GM18505 (cell line): ENCODE measurements around the gene NPAS3.
A peak's percentile ranks its signal among the peaks of the same experiment; 100 is the strongest.

ENCODE experiments used
- ATAC-seq: cut with Tn5 transposase; IDR thresholded peaks from one replicate; pipeline ENCODE4 v1.9.1; 2021; ENCODE audit not compliant: unreplicated experiment
- POLR2A ChIP-seq: IDR thresholded peaks from 4 replicates; pipeline ENCODE4 v1.6.1; 2011; ENCODE audit warnings: borderline replicate concordance; ENCODE audit not compliant: insufficient read depth, insufficient read length; ENCODE audit errors: extremely low read depth

NPAS3 gene

DNA sequence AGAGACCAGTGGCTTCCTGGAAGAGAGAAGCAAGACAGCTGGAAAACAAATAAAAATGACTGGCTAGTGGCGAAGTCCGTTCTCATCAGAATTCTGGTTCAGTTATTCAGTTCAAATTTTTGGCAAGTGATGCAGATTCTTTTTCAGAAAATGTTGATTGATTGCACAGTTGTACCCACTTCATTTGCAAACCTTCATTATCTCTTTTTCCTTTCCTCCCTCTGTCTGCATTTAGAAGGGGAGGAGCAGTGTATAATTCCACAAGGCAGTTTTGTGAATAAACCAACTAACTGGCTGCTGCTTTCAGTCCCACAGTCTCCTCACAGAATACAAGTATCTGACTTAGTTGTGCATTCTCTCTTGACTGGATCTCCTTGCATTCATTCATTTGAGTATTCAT lies 417.5 kb downstream of the NPAS3 start:
- ATAC-seq = no peak
- no peak for TF ChIP-seq POLR2A

GRCh38 chr14:33357225-33358010 lies 418.7 kb downstream of the NPAS3 start:
- ATAC-seq = no peak
- no peak for TF ChIP-seq POLR2A

- no peak for TF ChIP-seq POLR2A
- ATAC-seq = no peak
Observed at GRCh38 chr14:33359288-33359881, 420.7 kb downstream of the NPAS3 start.

- ATAC-seq = no peak
- no peak for TF ChIP-seq POLR2A
Observed at GRCh38 chr14:33362934-33363333, 424.3 kb downstream of the NPAS3 start.

- ATAC-seq = no peak
- no peak for TF ChIP-seq POLR2A
Observed at GRCh38 chr14:33363682-33364081, 425.0 kb downstream of the NPAS3 start.

GRCh38 chr14:33364466-33364865 lies 425.8 kb downstream of the NPAS3 start:
- ATAC-seq = no peak

DNA sequence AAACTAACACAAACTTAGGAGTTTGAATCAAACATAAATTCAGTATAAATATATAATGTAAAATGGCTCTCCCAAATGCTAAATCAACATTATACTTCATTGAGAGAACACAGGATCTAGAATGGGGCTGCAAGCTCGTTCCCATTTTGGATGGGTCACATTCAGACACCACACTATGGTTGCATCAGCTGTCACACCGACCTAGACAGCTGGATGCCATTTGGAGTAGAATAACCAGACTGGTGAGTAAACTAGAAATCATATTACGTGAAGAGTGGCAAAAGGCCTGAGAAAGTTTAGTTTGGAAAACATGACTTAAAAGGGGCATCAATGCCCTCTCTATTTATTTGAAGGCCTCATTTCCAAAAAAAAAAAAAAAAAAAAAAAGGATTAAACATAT lies 430.4 kb downstream of the NPAS3 start:
- no peak for TF ChIP-seq POLR2A
- ATAC-seq = no peak

More at GRCh38 chr14:33364466-33364865, 425.8 kb downstream of the NPAS3 start:
- no peak for TF ChIP-seq POLR2A

GRCh38 chr14:33369972-33370371 lies 431.3 kb downstream of the NPAS3 start:
- ATAC-seq = peak; percentile 99
- TF ChIP-seq POLR2A = no peak

GRCh38 chr14:33370426-33370825 lies 431.7 kb downstream of the NPAS3 start:
- peak; percentile 18 for ATAC-seq

GRCh38 chr14:33375196-33375595 lies 436.5 kb downstream of the NPAS3 start:
- TF ChIP-seq POLR2A = no peak
- ATAC-seq = no peak

More at GRCh38 chr14:33370426-33370825, 431.7 kb downstream of the NPAS3 start:
- no peak for TF ChIP-seq POLR2A

- TF ChIP-seq POLR2A = no peak
Observed at GRCh38 chr14:33375786-33376185, 437.1 kb downstream of the NPAS3 start.

GRCh38 chr14:33376510-33376909 lies 437.8 kb downstream of the NPAS3 start:
- TF ChIP-seq POLR2A = no peak
- no peak for ATAC-seq

More at GRCh38 chr14:33375786-33376185, 437.1 kb downstream of the NPAS3 start:
- ATAC-seq = no peak

DNA sequence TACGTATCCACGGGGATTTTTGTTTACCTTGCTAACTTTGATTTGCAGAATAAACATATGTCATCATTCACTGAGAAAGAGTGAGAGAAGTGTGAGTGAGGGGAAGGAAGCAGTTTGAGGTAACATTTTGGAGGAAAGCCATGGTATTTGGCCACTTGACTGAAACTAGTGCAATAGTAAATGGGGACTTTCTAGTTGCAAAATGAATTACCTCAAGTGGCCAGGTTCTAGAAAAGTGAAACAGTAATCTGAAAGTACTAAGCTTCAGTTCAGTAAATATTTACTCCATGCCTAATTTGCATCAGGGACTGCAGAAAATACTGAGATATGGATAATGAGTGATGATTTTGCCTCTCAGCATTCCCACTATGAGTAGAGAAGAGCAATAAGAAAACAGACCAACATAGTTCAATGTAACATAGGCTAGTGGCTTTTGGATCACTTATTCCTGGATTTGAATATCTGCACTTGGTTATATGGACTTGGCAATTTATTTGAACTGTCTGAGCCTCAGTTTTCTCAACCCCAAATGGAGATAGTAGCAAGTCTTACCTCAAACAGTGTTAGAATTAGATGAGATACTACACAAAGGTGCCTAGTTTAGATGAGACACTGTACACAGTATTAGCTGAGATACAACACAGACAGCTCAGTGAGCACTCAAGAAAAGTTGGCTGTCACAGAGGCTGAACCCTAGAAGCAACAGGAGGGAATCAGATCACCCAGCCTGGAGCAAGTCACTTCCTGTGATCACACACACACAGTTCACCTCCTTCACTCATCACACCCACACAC lies 439.1 kb downstream of the NPAS3 start:
- TF ChIP-seq POLR2A = no peak
- ATAC-seq = peak; percentile 87

- TF ChIP-seq POLR2A = no peak
- no peak for ATAC-seq
Observed at GRCh38 chr14:33381717-33382116, 443.0 kb downstream of the NPAS3 start.

- TF ChIP-seq POLR2A = no peak
- no peak for ATAC-seq
Observed at GRCh38 chr14:33386140-33386539, 447.5 kb downstream of the NPAS3 start.
